Measurements from ENCODE around the gene TNK1.
A peak's percentile ranks its signal among the peaks of the same experiment; 100 is the strongest.

Gene TNK1

GRCh38 chr17:7391307-7391706 is 10.4 kb downstream of the TNK1 start:
- no peak for DNase-seq (ENCODE audit: low read depth)

GRCh38 chr17:7392696-7393612 is 12.1 kb downstream of the TNK1 start:
- DNase-seq (ENCODE audit: low read depth): no peak

- DNase-seq (ENCODE audit: low read depth): peak; percentile 32
Observed at GRCh38 chr17:7393613-7394451, 12.9 kb downstream of the TNK1 start.

DNA sequence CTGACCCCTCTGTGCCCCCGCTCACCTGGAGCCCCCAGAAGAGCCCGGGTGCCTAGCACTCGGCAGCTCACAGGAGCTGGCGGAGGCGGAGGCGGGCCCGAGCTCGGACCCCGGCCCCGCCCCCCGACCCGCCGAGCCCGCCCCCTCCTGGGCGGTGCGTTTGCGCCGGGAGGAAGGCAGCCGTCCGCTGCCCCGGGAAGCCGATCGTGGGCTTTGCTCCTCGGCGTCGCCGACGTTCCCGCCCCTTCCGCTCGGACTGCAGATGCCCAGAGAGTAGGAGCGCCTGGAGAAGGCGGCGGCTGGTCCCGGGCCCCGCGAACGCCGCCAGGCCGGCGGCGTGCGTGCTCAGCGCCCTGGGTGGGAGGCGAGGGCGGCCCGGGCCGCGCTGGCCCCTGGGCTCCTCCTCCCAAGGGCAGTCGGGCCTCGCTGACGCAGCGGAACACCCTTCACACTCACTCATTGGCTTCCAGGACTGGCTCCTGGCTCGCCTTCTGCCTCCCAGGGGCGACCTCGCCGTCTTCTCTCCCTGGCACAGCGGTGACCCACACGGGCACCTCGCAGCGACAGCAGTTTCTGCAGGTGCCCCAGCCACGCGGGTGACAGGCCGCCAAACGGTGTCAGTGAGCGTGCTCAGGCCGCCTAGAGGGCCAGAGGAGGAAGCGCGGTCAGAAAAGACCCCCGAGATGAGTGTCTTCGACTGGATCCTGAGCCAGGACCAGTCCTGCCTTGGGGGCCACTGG is 13.7 kb downstream of the TNK1 start, which contains the start of gene PLSCR3:
Gene PLSCR3, minus strand, starts transcription at position 74 of the 740 bp plus-strand sequence. CDS start 415 bp downstream, outside the sequence.
- DNase-seq (ENCODE audit: low read depth): peak; percentile 69

- no peak for DNase-seq (ENCODE audit: low read depth)
Observed at GRCh38 chr17:7396147-7396546, 15.3 kb downstream of the TNK1 start.

- no peak for DNase-seq (ENCODE audit: low read depth)
Observed at GRCh38 chr17:7398612-7399011, 17.7 kb downstream of the TNK1 start.

- no peak for DNase-seq (ENCODE audit: low read depth)
Observed at GRCh38 chr17:7403043-7403726, 22.3 kb downstream of the TNK1 start.

DNA sequence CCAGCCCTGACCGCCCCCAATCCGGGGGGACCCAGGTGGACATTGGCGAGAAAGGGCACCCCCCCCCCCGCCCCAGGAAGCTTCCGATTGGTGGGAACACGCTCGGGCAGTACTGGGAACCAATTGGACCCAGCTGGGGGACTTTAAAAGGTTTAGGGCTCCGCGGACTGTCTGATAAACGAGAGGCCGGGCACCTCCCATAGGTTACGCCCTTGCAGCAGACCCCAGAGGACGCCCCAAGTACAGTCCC is 22.8 kb downstream of the TNK1 start:
- DNase-seq (ENCODE audit: low read depth): no peak

- DNase-seq (ENCODE audit: low read depth): peak; percentile 92
Observed at GRCh38 chr17:7403977-7404736, 23.3 kb downstream of the TNK1 start, which contains the start of gene TMEM256. Gene TMEM256, minus strand, starts transcription at chr17:7404097. Its CDS starts 13 bp downstream, at chr17:7404084.

DNA sequence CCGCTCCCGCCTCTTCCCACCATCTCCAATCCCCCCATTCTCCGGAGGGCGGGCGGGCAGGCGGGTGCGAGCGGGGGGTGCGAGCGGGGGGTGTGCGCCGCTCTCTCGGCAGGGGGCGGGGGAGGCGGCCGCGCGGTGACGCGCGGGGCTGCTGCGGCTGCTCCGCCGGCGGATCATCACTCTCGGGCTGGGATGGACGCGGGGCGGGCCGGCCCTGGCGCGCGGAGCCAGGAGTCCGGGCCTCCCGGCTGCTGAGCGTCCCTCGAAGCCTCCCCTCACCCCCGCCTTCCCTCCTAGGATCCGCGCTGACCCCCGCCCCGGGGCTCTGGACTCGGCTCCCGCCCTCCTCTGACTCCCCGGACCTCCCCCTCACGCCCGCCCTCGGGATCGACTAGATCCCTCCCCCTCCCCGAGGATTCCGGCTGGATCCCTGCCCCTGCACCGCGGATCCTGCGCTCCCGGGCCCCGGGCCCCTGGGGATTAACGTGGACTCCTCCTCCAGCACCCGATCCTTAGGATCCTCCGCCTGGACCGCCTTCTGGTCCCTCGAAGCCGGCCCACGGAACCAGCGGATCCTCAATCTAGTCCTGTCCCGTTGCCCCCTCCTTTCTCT is 24.0 kb downstream of the TNK1 start:
- DNase-seq (ENCODE audit: low read depth): no peak

DNA sequence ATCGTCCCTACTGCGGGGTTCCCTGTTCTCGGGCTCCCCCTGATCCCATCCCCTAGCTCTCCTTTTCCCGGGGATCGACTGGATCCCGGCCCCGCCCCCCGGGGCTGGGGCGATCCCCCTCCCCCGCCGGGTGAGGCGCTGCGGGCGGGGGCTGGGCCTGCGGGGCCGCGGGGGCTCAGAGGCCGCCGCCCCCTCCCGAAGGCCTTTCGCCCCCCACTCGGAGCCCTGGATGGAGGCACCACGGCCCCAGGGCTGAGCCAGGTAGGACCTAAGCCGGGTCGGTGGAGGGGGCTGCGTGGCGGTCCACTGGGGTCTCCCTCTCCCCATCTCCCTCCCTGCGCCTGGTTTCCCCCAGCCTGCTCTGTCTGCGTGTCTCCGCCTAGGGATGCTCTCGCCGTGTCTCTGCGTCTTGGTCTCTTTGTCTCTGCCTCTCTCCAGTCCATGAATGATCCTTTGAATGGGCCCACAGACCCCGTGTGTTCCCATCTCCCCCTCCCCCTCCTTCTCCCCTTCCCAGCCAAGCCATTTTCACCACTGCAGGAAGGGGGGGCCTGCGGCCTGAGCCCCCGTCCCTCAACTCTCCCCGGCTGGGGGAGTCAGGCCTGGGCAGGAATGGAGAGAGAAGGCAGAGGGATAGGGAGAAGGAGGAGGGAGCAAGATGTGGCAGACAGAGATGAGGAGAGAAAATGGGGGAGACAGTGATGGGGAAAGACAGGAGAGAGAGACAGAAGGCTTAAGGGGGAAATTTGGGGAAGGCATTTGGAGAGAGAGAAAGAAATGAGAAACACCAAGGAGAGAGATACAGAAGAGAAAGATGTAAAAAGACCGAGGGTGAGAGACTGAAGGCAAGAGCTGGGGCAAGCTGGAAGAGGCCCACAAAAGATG is 24.7 kb downstream of the TNK1 start:
- DNase-seq (ENCODE audit: low read depth): no peak

GRCh38 chr17:7406235-7406825 is 25.4 kb downstream of the TNK1 start:
- DNase-seq (ENCODE audit: low read depth): no peak

GRCh38 chr17:7407082-7407481 is 26.2 kb downstream of the TNK1 start:
- DNase-seq (ENCODE audit: low read depth): no peak

- DNase-seq (ENCODE audit: low read depth): no peak
Observed at GRCh38 chr17:7407485-7408251, 26.8 kb downstream of the TNK1 start, which contains the start of gene NLGN2. Gene NLGN2, plus strand, starts transcription at chr17:7407845. Its CDS starts 411 bp downstream, at chr17:7408256.

DNA sequence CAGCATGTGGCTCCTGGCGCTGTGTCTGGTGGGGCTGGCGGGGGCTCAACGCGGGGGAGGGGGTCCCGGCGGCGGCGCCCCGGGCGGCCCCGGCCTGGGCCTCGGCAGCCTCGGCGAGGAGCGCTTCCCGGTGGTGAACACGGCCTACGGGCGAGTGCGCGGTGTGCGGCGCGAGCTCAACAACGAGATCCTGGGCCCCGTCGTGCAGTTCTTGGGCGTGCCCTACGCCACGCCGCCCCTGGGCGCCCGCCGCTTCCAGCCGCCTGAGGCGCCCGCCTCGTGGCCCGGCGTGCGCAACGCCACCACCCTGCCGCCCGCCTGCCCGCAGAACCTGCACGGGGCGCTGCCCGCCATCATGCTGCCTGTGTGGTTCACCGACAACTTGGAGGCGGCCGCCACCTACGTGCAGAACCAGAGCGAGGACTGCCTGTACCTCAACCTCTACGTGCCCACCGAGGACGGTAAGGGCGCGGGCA is 27.4 kb downstream of the TNK1 start:
- DNase-seq (ENCODE audit: low read depth): no peak

GRCh38 chr17:7408863-7409262 is 28.0 kb downstream of the TNK1 start:
- no peak for DNase-seq (ENCODE audit: low read depth)

- no peak for DNase-seq (ENCODE audit: low read depth)
Observed at GRCh38 chr17:7409716-7410115, 28.8 kb downstream of the TNK1 start.
